ENCODE results near the gene ZNF263. TPM values are rescaled to one million over a fixed set of nuclear protein-coding genes. Genes with fewer than 3 reads are reported as not detected.
A peak's percentile ranks its signal among the peaks of the same experiment; 100 is the strongest.

The ZNF263 gene
- total and polyA plus RNA-seq, 12 donors = 18.5 to 84.0 (median 31.6) TPM

DNA sequence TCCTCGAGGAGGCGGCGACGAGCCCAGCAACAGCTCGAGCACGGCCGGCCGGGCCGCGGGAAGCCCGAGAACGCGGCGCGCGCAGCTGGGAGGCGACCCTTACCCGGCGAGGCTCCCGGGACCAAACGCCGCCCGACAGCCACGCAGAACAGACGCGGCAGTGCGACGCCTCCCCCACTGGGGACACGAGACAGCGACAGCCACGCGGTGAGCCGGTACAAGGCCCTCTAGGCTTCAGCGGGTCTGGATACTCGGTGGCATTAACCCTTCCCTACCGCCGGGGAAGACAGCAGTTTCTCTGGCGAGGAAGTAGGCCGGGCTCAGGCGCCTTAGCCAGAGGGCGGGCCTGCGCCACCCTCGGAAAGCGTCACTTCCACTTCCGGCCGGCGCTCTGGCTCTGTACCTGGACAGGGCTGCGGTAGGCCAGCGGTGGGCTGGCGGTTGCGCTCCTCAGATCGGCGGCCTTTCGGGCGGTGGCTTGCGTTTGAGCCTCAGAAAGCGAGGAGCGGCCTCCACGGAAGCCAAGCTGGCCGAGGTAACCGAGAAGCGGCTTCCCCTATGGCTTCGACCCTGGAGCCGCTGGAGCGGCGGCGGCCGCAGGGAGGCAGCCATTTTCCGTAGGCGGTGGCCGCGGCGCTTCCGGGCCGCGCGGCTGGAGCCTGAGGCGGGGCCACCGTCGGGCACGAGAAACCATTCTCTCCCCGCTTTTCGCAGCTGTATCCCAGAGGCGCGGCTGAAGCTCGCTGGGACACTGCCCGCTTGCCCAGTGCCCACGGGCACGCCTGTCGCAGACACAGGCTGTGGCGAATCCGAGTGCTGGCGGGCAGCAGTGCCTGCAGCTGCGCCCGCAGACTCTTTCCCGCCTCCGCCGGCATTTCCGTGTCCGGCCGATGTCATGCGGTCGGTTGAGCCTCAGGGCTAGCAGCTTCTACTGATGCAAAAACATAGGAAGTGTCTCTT is 22.1 kb downstream of the ZNF263 start, which contains the start of the genes TIGD7 and ZNF75A:
Gene TIGD7 (minus strand): TSS at position 322 of the 960 bp plus-strand sequence. CDS start 4,816 bp downstream, outside the sequence.
Gene ZNF75A (plus strand): TSS at position 389 of the 960 bp plus-strand sequence. CDS start 2,932 bp downstream, outside the sequence.
- peaks cover 15 to 17% of the 10 kb centered on the region in 2 donors for H3K4me1 ChIP-seq (replicated peaks in 1 of 2)
- intact Hi-C loops (cut with DNase I) = no loop called here
- peak; percentile 80 to 81 for TF ChIP-seq POLR2A (IDR thresholded peaks at IDR 0.05)
- TF ChIP-seq, protein P1, sequence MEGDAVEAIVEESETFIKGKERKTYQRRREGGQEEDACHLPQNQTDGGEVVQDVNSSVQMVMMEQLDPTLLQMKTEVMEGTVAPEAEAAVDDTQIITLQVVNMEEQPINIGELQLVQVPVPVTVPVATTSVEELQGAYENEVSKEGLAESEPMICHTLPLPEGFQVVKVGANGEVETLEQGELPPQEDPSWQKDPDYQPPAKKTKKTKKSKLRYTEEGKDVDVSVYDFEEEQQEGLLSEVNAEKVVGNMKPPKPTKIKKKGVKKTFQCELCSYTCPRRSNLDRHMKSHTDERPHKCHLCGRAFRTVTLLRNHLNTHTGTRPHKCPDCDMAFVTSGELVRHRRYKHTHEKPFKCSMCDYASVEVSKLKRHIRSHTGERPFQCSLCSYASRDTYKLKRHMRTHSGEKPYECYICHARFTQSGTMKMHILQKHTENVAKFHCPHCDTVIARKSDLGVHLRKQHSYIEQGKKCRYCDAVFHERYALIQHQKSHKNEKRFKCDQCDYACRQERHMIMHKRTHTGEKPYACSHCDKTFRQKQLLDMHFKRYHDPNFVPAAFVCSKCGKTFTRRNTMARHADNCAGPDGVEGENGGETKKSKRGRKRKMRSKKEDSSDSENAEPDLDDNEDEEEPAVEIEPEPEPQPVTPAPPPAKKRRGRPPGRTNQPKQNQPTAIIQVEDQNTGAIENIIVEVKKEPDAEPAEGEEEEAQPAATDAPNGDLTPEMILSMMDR (IDR thresholded peaks at IDR 0.05) = peak in 3 of 6 experiments; percentile 10 to 30 (median 11)
- H3K36me3 ChIP-seq (replicated peaks in 1 of 2) = peaks cover 0 to 12% of the 10 kb centered on the region in 2 donors
- H3K4me3 ChIP-seq = peak within 1 kb of the TSS; percentile 26 to 97 (median 66)
- H3K9me3 ChIP-seq (replicated peaks in 1 of 3) = peaks cover 0 to 13% (median 0%) of the 10 kb centered on the region in 3 donors
- peak; percentile 83 to 92 (median 88) for DNase-seq
- H3K27ac ChIP-seq = peak within 1 kb of the TSS; percentile 73 to 96 (median 90)
- H3K27me3 ChIP-seq = no peaks in the 10 kb centered on the region
- 1 to 2% (median 2%) methylated on average over 12 to 103 of the region's 103 CpGs for WGBS, 4 donors

DNA sequence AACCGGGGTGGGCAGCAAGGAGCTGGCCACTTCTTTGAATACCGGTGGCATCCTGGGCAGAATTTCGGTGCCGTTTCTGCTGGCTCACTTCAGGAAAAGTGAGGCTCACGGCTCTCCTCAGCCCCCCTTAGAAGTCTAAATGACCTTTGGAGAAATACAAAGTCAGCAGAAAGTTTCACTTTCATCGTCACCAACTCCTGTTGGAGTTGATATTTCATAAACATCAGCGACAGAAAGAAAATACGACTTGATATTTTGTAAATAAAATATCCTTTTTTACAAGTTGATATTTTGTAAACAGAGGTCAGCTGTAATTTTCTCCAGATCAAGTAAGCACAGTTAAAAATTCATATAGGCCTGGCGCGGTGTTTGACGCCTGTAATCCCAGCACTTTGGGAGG is 22.8 kb downstream of the ZNF263 start:
- no peaks in the 10 kb centered on the region for H3K27me3 ChIP-seq
- peaks cover 15 to 17% of the 10 kb centered on the region in 2 donors for H3K4me1 ChIP-seq (replicated peaks in 1 of 2)
- intact Hi-C loops (cut with DNase I) = no loop called here
- 60 to 70% (median 66%) methylated on average over 11 of the region's 11 CpGs for WGBS, 4 donors
- H3K36me3 ChIP-seq (replicated peaks in 1 of 2) = peaks cover 0 to 12% of the 10 kb centered on the region in 2 donors
- TF ChIP-seq, protein P1 (IDR thresholded peaks at IDR 0.05) = no peak
- TF ChIP-seq POLR2A (IDR thresholded peaks at IDR 0.05) = no peak
- H3K9me3 ChIP-seq (replicated peaks in 1 of 3) = peaks cover 0 to 18% (median 0%) of the 10 kb centered on the region in 3 donors
- peak overlapping the region; percentile 26 to 97 (median 66) for H3K4me3 ChIP-seq
- H3K27ac ChIP-seq = peak overlapping the region in 4 of 5 donors; percentile 73 to 96 (median 92)
- no peak for DNase-seq

DNA sequence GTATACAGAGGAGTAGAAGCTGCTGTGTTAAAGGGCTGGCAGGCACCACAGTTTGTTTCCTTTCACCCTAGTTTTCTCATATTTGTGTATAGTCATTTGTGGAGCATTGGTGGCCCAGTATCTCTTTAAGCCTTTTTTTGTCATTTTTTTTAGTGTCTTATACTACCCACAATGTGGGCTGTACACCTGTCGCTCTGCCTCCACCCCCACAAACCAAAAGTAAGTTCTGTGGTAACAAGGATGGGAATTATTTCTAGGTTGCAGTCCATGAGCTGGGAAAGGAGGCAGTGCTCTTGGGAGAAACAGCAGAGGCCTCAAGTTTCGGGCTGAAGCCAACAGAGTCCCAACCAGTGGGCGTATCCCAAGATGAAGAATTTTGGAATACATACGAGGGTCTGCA is 28.2 kb downstream of the ZNF263 start:
- Histone ChIP-seq H3K4me1 (replicated peaks in 1 of 2) (peaks cover 0 to 1% of the 10 kb centered on the region in 2 donors), H3K27ac (no peak overlapping the region), H3K4me3 (no peak overlapping the region), H3K27me3 (no peaks in the 10 kb centered on the region), H3K36me3 (replicated peaks in 1 of 2) (peaks cover 0 to 12% of the 10 kb centered on the region in 2 donors), H3K9me3 (replicated peaks in 1 of 3) (peaks cover 0 to 55% (median 9%) of the 10 kb centered on the region in 3 donors)
- intact Hi-C loops (cut with DNase I) = loop anchor here (10.0 kb wide), 2 partner anchors 87 to 93 kb away; partner anchors contain the start of genes ZNF174 (in 1 of the 2) and ZSCAN32 (in 1 of the 2)
- DNase-seq = no peak
- TF ChIP-seq, protein P1 (IDR thresholded peaks at IDR 0.05) = no peak
- no peak for TF ChIP-seq POLR2A (IDR thresholded peaks at IDR 0.05)
- 94 to 96% (median 95%) methylated on average over 4 of the region's 4 CpGs for WGBS, 4 donors
